SH-SY5Y (cell line): ENCODE data around the gene MTX1.

ENCODE experiments used
- GATA2 ChIP-seq: IDR thresholded peaks from 2 replicates; pipeline ENCODE4 v1.6.1; 2011; ENCODE audit warnings: mild to moderate bottlenecking, low read depth, low read length
- GATA3 ChIP-seq: IDR thresholded peaks from 2 replicates; pipeline ENCODE4 v1.6.1; 2011; ENCODE audit warnings: low read depth, mild to moderate bottlenecking, low read length, moderate library complexity

DNA sequence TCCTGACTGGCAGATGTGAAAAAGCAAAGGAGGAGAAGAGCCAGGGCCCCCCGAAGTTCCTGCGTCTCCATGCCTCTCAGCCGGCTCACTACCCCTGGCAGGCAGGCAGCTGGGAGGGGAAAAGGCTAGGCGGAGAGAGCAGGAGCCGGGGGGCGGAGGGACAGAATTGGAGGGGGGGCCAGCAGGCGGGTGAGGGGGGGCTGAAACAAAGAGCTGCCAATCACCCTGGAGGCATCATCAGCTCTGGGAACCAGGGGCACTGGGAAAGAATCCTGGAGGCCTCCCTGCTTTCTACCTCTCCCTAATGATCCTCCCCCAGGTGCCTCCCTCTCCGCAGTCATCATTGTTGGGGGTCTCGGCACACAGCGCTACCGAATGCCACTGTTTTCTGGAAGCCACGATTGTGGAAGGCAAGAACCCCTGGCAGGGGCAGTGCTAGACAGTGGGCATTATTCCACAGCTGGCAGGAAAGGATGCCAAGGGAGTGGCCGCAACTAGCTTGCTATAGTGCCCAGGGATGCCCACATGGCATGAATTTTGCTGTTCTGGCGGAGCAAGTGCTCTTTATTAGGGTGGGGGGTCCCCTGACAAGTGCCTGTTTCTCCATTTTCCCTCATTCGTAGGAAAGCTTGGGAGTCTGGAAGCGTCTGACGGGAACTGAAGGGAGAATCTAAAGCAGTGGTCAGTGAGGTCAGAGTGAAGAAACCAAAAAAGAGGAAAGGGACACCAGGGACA is 522 bp upstream of the MTX1 start, which contains the start of gene THBS3:
- TF ChIP-seq GATA2 = no peak
- TF ChIP-seq GATA3 = no peak
